GM23338 (cell line): ENCODE measurements around the gene HRC. TPM values are rescaled to one million over a fixed set of nuclear protein-coding genes. Genes with fewer than 3 reads are reported as not detected.
A peak's percentile ranks its signal among the peaks of the same experiment; 100 is the strongest.

Experiments used
- ATAC-seq: fragments of 200-7000 bp; cut with Tn5 transposase; 3 replicates; pipeline ENCODE4 v1.9.1; 2020
- DNase-seq: peaks from one replicate; pipeline ENCODE4 v3.0.0-alpha.2; 2015; ENCODE audit warnings: low spot score
- H2AFZ ChIP-seq: fragments of 200-600 bp; sonication (generic); 2 replicates; pipeline ENCODE4 v1.8.0; 2016; ENCODE audit warnings: antibody characterized with exemption, mild to moderate bottlenecking, moderate library complexity
- H3F3A ChIP-seq: fragments of 200-600 bp; sonication (generic); replicated peaks from 2 replicates; pipeline ENCODE4 v1.8.0; 2017; ENCODE audit warnings: antibody characterized with exemption, mixed run types, low read depth
- H3K27ac ChIP-seq: fragments of 200-600 bp; sonication (generic); 2 replicates; pipeline ENCODE4 v1.6.1; 2016; ENCODE audit warnings: low read depth
- H3K27me3 ChIP-seq: fragments of 200-600 bp; sonication (generic); 2 replicates; pipeline ENCODE4 v1.8.0; 2016; ENCODE audit warnings: mild to moderate bottlenecking, mixed run types, moderate library complexity; ENCODE audit not compliant: insufficient read depth
- H3K36me3 ChIP-seq: fragments of 200-600 bp; sonication (generic); 2 replicates; pipeline ENCODE4 v1.8.0; 2016; ENCODE audit warnings: mild to moderate bottlenecking; ENCODE audit not compliant: insufficient read depth
- H3K4me1 ChIP-seq: fragments of 200-600 bp; sonication (generic); 2 replicates; pipeline ENCODE4 v1.8.0; 2016; ENCODE audit warnings: mild to moderate bottlenecking, moderate library complexity; ENCODE audit not compliant: insufficient read depth
- H3K4me2 ChIP-seq: fragments of 200-600 bp; sonication (generic); 2 replicates; pipeline ENCODE4 v1.7.1; 2017; ENCODE audit warnings: mixed run types
- H3K4me3 ChIP-seq: fragments of 200-600 bp; sonication (generic); 2 replicates; pipeline ENCODE4 v1.6.1; 2016; ENCODE audit warnings: mixed run types
- H3K79me2 ChIP-seq: fragments of 200-600 bp; sonication (generic); replicated peaks from 2 replicates; pipeline ENCODE4 v1.8.0; 2017; ENCODE audit warnings: mild to moderate bottlenecking; ENCODE audit not compliant: insufficient read depth
- H3K9me2 ChIP-seq: fragments of 200-600 bp; sonication (generic); 2 replicates; pipeline ENCODE4 v1.8.0; 2017; ENCODE audit not compliant: insufficient read depth
- H4K20me1 ChIP-seq: fragments of 200-600 bp; sonication (generic); replicated peaks from 2 replicates; pipeline ENCODE4 v1.8.0; 2017; ENCODE audit warnings: mild to moderate bottlenecking; ENCODE audit not compliant: insufficient read depth
- H3K27ac Mint-ChIP-seq: 2 replicates; pipeline ENCODE4 v1.8.0; 2020; ENCODE audit warnings: inconsistent platforms, mild to moderate bottlenecking, moderate library complexity, mixed read lengths
- H3K27me3 Mint-ChIP-seq: 3 replicates; pipeline ENCODE4 v1.8.0; 2022; ENCODE audit warnings: low read depth, mild to moderate bottlenecking, moderate library complexity, mixed read lengths, inconsistent platforms; ENCODE audit not compliant: insufficient read depth, poor library complexity
- H3K36me3 Mint-ChIP-seq: 3 replicates; pipeline ENCODE4 v1.8.0; 2021; ENCODE audit warnings: low read depth, mild to moderate bottlenecking, inconsistent platforms, moderate library complexity, mixed read lengths
- H3K4me1 Mint-ChIP-seq: 3 replicates; pipeline ENCODE4 v1.8.0; 2020; ENCODE audit warnings: mild to moderate bottlenecking, inconsistent platforms, mixed read lengths
- H3K4me3 Mint-ChIP-seq: 3 replicates; pipeline ENCODE4 v1.8.0; 2021; ENCODE audit warnings: moderate library complexity, mild to moderate bottlenecking, inconsistent platforms, mixed read lengths
- H3K9me3 Mint-ChIP-seq: 3 replicates; pipeline ENCODE4 v1.8.0; 2020; ENCODE audit warnings: moderate library complexity, mild to moderate bottlenecking, inconsistent platforms, mixed read lengths
- CREB1 ChIP-seq: fragments of 250-450 bp; sonication (Bioruptor Pico); IDR thresholded peaks from 2 replicates; pipeline ENCODE4 v1.5.0; 2020; ENCODE audit warnings: low read depth, mild to moderate bottlenecking, moderate library complexity
- EZH2 ChIP-seq: fragments of 200-600 bp; sonication (generic); IDR thresholded peaks from one replicate; pipeline ENCODE4 v1.8.0; 2017; ENCODE audit warnings: antibody characterized with exemption, mild to moderate bottlenecking, low read depth; ENCODE audit not compliant: unreplicated experiment
- EZH2phosphoT487 ChIP-seq: fragments of 200-600 bp; sonication (generic); IDR thresholded peaks from one replicate; pipeline ENCODE4 v1.8.1; 2018; ENCODE audit warnings: antibody characterized with exemption; ENCODE audit not compliant: unreplicated experiment
- JUNB ChIP-seq: IDR thresholded peaks from one replicate; pipeline ENCODE4 v1.6.1; 2016; ENCODE audit warnings: antibody characterized with exemption; ENCODE audit not compliant: unreplicated experiment
- POLR2AphosphoS5 ChIP-seq: IDR thresholded peaks from 2 replicates; pipeline ENCODE4 v1.6.1; 2016; ENCODE audit warnings: antibody characterized with exemption, low read depth
- STAT1 ChIP-seq: IDR thresholded peaks from one replicate; pipeline ENCODE4 v1.6.1; 2016; ENCODE audit warnings: antibody characterized with exemption; ENCODE audit not compliant: unreplicated experiment
- ZNF114 ChIP-seq: fragments of 250-450 bp; sonication (Bioruptor Pico); IDR thresholded peaks from 2 replicates; pipeline ENCODE4 v1.5.0; 2020; ENCODE audit warnings: mild to moderate bottlenecking, moderate library complexity
- ZNF331 ChIP-seq: fragments of 250-450 bp; sonication (Bioruptor Pico); IDR thresholded peaks from 2 replicates; pipeline ENCODE4 v1.5.0; 2020; ENCODE audit warnings: low read depth, mild to moderate bottlenecking, moderate library complexity
- polyA plus RNA-seq: library from polyadenylated mRNA; unstranded; fragments of >200 nt; fragmentation: Nextera tagmentation; extraction: Ambion mirVana; gene quantifications from 2 replicates; pipeline ENCODE4 v1.2.1, GENCODE V29; 2016
- total RNA-seq: library from RNA; depleted of rRNA; stranded (reverse); fragments of >200 nt; shearing (Covaris generic); gene quantifications from 2 replicates; pipeline ENCODE4 v1.2.3, GENCODE V29; 2014
- TF ChIP-seq, protein P1 (sequence below), 2 experiments: fragments of 200-600 bp in 1 of 2; sonication (generic) in 1 of 2; conservative IDR thresholded peaks; 2 replicates each; pipeline versions ENCODE4 v1.5.1 to v1.6.1; 2016 to 2017; ENCODE audit warnings: antibody characterized with exemption in 2 of 2, low read depth in 2 of 2, mild to moderate bottlenecking in 2 of 2, moderate library complexity in 1 of 2
- TF ChIP-seq, protein P2 (sequence below): fragments of 250-450 bp; sonication (Bioruptor Pico); IDR thresholded peaks from 2 replicates; pipeline ENCODE4 v1.5.0; 2020; ENCODE audit warnings: mild to moderate bottlenecking, moderate library complexity
- TF ChIP-seq, protein P3 (sequence below): IDR thresholded peaks from one replicate; pipeline ENCODE4 v1.6.1; 2018; ENCODE audit warnings: antibody characterized with exemption; ENCODE audit not compliant: unreplicated experiment
- TF ChIP-seq, protein P4 (sequence below): IDR thresholded peaks from 2 replicates; pipeline ENCODE4 v1.6.1; 2016; ENCODE audit warnings: antibody characterized with exemption

Gene HRC
- total and polyA plus RNA-seq, 2 experiments from 2014 or later, result 1.4 to 2.0 TPM

DNA sequence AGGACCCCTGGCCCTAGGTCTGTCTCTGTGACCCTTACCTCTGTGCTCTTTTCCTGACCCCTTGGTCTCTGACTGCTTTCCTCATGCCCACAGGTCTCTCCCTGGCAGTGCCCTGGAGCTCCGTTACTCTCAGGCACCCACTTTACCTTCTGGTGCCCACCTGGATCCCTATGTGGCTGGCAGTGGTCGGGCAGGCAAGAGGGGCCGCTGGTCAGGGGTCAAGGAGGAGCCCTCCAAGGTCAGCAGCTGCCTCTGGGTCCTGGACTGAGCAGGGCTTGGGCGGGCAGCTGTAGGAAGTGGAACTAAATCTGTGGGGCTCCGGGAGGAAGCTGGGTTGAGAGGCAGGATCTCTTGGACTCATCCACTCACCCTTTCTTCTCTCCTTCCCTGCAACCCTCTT, 19.5 kb downstream of the HRC start:
- Mint-ChIP-seq H3K4me1 (peaks cover 21% of the 10 kb centered on the region; the same call in 2 of the 3 replicates), H3K36me3 (peaks cover 39% of the 10 kb centered on the region), H3K27me3 (peaks cover 13% of the 10 kb centered on the region), H3K27ac (peak overlapping the region; percentile 59), H3K9me3 (no peaks in the 10 kb centered on the region), H3K4me3 (no peak overlapping the region)
- Histone ChIP-seq H2AFZ (no peak overlapping the region), H3K9me2 (no peaks in the 10 kb centered on the region), H3K27me3 (no peaks in the 10 kb centered on the region), H3K27ac (0 out of 2 replicates have a peak overlapping the region, but pooled peaks have one; percentile 32), H3F3A (peaks cover 13% of the 10 kb centered on the region; the same call in 1 of the 2 replicates), H3K4me3 (no peak overlapping the region), H3K36me3 (peaks cover 3% of the 10 kb centered on the region; the same call in 1 of the 2 replicates), H3K4me2 (0 out of 2 replicates have a peak overlapping the region, but pooled peaks have one; percentile 14), H4K20me1 (no peaks in the 10 kb centered on the region), H3K4me1 (peaks cover 11% of the 10 kb centered on the region), H3K79me2 (no peaks in the 10 kb centered on the region)
- no peak for ATAC-seq
- DNase-seq, result no peak
- no peak for TF ChIP-seq ZNF114 (CRISPR knock-in tag)
- no peak for TF ChIP-seq EZH2phosphoT487
- no peak for TF ChIP-seq CREB1 (CRISPR knock-in tag)
- TF ChIP-seq ZNF331, result no peak
- TF ChIP-seq, protein P1, sequence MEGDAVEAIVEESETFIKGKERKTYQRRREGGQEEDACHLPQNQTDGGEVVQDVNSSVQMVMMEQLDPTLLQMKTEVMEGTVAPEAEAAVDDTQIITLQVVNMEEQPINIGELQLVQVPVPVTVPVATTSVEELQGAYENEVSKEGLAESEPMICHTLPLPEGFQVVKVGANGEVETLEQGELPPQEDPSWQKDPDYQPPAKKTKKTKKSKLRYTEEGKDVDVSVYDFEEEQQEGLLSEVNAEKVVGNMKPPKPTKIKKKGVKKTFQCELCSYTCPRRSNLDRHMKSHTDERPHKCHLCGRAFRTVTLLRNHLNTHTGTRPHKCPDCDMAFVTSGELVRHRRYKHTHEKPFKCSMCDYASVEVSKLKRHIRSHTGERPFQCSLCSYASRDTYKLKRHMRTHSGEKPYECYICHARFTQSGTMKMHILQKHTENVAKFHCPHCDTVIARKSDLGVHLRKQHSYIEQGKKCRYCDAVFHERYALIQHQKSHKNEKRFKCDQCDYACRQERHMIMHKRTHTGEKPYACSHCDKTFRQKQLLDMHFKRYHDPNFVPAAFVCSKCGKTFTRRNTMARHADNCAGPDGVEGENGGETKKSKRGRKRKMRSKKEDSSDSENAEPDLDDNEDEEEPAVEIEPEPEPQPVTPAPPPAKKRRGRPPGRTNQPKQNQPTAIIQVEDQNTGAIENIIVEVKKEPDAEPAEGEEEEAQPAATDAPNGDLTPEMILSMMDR (conservative IDR thresholded peaks at IDR 0.05; ENCODE audit: low read depth in 2 of 2), result no peak
- TF ChIP-seq, protein P2, sequence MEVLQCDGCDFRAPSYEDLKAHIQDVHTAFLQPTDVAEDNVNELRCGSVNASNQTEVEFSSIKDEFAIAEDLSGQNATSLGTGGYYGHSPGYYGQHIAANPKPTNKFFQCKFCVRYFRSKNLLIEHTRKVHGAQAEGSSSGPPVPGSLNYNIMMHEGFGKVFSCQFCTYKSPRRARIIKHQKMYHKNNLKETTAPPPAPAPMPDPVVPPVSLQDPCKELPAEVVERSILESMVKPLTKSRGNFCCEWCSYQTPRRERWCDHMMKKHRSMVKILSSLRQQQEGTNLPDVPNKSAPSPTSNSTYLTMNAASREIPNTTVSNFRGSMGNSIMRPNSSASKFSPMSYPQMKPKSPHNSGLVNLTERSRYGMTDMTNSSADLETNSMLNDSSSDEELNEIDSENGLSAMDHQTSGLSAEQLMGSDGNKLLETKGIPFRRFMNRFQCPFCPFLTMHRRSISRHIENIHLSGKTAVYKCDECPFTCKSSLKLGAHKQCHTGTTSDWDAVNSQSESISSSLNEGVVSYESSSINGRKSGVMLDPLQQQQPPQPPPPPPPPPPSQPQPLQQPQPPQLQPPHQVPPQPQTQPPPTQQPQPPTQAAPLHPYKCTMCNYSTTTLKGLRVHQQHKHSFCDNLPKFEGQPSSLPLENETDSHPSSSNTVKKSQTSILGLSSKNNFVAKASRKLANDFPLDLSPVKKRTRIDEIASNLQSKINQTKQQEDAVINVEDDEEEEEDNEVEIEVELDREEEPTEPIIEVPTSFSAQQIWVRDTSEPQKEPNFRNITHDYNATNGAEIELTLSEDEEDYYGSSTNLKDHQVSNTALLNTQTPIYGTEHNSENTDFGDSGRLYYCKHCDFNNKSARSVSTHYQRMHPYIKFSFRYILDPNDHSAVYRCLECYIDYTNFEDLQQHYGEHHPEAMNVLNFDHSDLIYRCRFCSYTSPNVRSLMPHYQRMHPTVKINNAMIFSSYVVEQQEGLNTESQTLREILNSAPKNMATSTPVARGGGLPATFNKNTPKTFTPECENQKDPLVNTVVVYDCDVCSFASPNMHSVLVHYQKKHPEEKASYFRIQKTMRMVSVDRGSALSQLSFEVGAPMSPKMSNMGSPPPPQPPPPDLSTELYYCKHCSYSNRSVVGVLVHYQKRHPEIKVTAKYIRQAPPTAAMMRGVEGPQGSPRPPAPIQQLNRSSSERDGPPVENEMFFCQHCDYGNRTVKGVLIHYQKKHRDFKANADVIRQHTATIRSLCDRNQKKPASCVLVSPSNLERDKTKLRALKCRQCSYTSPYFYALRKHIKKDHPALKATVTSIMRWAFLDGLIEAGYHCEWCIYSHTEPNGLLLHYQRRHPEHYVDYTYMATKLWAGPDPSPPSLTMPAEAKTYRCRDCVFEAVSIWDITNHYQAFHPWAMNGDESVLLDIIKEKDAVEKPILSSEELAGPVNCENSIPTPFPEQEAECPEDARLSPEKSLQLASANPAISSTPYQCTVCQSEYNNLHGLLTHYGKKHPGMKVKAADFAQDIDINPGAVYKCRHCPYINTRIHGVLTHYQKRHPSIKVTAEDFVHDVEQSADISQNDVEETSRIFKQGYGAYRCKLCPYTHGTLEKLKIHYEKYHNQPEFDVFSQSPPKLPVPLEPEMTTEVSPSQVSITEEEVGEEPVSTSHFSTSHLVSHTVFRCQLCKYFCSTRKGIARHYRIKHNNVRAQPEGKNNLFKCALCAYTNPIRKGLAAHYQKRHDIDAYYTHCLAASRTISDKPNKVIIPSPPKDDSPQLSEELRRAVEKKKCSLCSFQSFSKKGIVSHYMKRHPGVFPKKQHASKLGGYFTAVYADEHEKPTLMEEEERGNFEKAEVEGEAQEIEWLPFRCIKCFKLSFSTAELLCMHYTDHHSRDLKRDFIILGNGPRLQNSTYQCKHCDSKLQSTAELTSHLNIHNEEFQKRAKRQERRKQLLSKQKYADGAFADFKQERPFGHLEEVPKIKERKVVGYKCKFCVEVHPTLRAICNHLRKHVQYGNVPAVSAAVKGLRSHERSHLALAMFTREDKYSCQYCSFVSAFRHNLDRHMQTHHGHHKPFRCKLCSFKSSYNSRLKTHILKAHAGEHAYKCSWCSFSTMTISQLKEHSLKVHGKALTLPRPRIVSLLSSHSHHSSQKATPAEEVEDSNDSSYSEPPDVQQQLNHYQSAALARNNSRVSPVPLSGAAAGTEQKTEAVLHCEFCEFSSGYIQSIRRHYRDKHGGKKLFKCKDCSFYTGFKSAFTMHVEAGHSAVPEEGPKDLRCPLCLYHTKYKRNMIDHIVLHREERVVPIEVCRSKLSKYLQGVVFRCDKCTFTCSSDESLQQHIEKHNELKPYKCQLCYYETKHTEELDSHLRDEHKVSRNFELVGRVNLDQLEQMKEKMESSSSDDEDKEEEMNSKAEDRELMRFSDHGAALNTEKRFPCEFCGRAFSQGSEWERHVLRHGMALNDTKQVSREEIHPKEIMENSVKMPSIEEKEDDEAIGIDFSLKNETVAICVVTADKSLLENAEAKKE (CRISPR knock-in tag), result no peak
- TF ChIP-seq, protein P3, sequence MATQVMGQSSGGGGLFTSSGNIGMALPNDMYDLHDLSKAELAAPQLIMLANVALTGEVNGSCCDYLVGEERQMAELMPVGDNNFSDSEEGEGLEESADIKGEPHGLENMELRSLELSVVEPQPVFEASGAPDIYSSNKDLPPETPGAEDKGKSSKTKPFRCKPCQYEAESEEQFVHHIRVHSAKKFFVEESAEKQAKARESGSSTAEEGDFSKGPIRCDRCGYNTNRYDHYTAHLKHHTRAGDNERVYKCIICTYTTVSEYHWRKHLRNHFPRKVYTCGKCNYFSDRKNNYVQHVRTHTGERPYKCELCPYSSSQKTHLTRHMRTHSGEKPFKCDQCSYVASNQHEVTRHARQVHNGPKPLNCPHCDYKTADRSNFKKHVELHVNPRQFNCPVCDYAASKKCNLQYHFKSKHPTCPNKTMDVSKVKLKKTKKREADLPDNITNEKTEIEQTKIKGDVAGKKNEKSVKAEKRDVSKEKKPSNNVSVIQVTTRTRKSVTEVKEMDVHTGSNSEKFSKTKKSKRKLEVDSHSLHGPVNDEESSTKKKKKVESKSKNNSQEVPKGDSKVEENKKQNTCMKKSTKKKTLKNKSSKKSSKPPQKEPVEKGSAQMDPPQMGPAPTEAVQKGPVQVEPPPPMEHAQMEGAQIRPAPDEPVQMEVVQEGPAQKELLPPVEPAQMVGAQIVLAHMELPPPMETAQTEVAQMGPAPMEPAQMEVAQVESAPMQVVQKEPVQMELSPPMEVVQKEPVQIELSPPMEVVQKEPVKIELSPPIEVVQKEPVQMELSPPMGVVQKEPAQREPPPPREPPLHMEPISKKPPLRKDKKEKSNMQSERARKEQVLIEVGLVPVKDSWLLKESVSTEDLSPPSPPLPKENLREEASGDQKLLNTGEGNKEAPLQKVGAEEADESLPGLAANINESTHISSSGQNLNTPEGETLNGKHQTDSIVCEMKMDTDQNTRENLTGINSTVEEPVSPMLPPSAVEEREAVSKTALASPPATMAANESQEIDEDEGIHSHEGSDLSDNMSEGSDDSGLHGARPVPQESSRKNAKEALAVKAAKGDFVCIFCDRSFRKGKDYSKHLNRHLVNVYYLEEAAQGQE, result no peak
- TF ChIP-seq JUNB, result no peak
- TF ChIP-seq, protein P4, sequence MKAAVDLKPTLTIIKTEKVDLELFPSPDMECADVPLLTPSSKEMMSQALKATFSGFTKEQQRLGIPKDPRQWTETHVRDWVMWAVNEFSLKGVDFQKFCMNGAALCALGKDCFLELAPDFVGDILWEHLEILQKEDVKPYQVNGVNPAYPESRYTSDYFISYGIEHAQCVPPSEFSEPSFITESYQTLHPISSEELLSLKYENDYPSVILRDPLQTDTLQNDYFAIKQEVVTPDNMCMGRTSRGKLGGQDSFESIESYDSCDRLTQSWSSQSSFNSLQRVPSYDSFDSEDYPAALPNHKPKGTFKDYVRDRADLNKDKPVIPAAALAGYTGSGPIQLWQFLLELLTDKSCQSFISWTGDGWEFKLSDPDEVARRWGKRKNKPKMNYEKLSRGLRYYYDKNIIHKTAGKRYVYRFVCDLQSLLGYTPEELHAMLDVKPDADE, result no peak
- TF ChIP-seq EZH2, result no peak
- no peak for TF ChIP-seq STAT1
- TF ChIP-seq POLR2AphosphoS5, result no peak
